ENCODE data around the gene OR52E2. TPM values are rescaled to one million over a fixed set of nuclear protein-coding genes. Genes with fewer than 3 reads are reported as not detected.

The OR52E2 gene
- total RNA-seq, 2 experiments from 2014 or later = not detected

- Histone ChIP-seq H4K20me1 (ENCODE audit: insufficient read depth, low read length) (no peaks in the 10 kb centered on the region), H3K9me3 (ENCODE audit: low read length) (no peaks in the 10 kb centered on the region), H3K27ac (ENCODE audit: low read depth, low read length, poor library complexity, severe bottlenecking) (no peak overlapping the region), H2AFZ (ENCODE audit: low read length) (no peak overlapping the region), H3K4me2 (ENCODE audit: low read length) (no peak overlapping the region), H3K79me2 (ENCODE audit: insufficient read depth, low read depth, low read length) (no peaks in the 10 kb centered on the region), H3K36me3 (ENCODE audit: insufficient read depth, low read length) (no peaks in the 10 kb centered on the region), H3K9me2 (ENCODE audit: insufficient read depth, low read length) (no peaks in the 10 kb centered on the region), H3K4me3 (ENCODE audit: low read depth, low read length, poor library complexity, severe bottlenecking) (no peak overlapping the region), H3K4me1 (ENCODE audit: insufficient read depth, low read length, poor library complexity, severe bottlenecking) (no peaks in the 10 kb centered on the region)
- BruUV-seq (replicated peaks) = no TSS peak
- intact Hi-C loops (cut with micrococcal nuclease; ENCODE audit: unreplicated experiment) = no loop called here
- DNase-seq (ENCODE audit: low spot score) = no peak
- CTCF ChIA-PET (ENCODE audit: unreplicated experiment) = no interaction called here
- TF ChIP-seq EZH2phosphoT487 (IDR thresholded peaks at IDR 0.05; ENCODE audit: borderline replicate concordance, low read depth, low read length) = no peak
- TF ChIP-seq, protein P1, sequence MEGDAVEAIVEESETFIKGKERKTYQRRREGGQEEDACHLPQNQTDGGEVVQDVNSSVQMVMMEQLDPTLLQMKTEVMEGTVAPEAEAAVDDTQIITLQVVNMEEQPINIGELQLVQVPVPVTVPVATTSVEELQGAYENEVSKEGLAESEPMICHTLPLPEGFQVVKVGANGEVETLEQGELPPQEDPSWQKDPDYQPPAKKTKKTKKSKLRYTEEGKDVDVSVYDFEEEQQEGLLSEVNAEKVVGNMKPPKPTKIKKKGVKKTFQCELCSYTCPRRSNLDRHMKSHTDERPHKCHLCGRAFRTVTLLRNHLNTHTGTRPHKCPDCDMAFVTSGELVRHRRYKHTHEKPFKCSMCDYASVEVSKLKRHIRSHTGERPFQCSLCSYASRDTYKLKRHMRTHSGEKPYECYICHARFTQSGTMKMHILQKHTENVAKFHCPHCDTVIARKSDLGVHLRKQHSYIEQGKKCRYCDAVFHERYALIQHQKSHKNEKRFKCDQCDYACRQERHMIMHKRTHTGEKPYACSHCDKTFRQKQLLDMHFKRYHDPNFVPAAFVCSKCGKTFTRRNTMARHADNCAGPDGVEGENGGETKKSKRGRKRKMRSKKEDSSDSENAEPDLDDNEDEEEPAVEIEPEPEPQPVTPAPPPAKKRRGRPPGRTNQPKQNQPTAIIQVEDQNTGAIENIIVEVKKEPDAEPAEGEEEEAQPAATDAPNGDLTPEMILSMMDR (conservative IDR thresholded peaks at IDR 0.05; ENCODE audit: low read length) = no peak
- POLR2A ChIA-PET = no interaction called here
These were observed 22.8 kb downstream of the OR52E2 start for GRCh38 chr11:5036669-5037068.

DNA sequence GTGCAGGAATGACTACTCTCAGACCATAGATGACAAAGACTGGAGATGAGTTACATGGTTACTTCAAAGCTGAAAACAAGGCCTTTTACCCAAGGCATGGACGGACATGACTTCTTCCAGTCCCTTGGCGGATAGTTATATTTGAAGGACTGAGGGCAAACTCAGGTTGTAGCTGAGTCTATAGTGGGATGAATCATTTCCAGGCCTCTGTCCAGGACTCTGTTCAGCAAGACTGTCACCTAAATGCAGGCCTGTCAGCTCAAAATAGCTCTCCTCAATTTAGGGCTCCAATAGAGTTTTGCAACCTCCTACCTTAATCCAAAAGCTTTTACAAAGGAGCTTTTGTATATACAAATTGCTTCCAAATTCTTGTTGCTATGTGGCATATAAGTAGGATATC lies 37.4 kb downstream of the OR52E2 start:
- intact Hi-C loops (cut with micrococcal nuclease; ENCODE audit: unreplicated experiment) = no loop called here
- ChIA-PET CTCF (ENCODE audit: unreplicated experiment) (no interaction called here), POLR2A (interaction anchor here (0.7 kb wide), 1 partner anchor 379 kb away, joined by 3 read pairs; no protein-coding TSS in a partner anchor)
- Histone ChIP-seq H3K4me3 (ENCODE audit: low read depth, low read length, poor library complexity, severe bottlenecking) (no peak overlapping the region), H3K9me2 (ENCODE audit: insufficient read depth, low read length) (no peaks in the 10 kb centered on the region), H2AFZ (ENCODE audit: low read length) (no peak overlapping the region), H3K4me2 (ENCODE audit: low read length) (no peak overlapping the region), H3K9me3 (ENCODE audit: low read length) (no peaks in the 10 kb centered on the region), H3K27ac (ENCODE audit: low read depth, low read length, poor library complexity, severe bottlenecking) (no peak overlapping the region), H4K20me1 (ENCODE audit: insufficient read depth, low read length) (no peaks in the 10 kb centered on the region), H3K36me3 (ENCODE audit: insufficient read depth, low read length) (no peaks in the 10 kb centered on the region), H3K79me2 (ENCODE audit: insufficient read depth, low read depth, low read length) (no peaks in the 10 kb centered on the region), H3K4me1 (ENCODE audit: insufficient read depth, low read length, poor library complexity, severe bottlenecking) (no peaks in the 10 kb centered on the region)
- TF ChIP-seq EZH2phosphoT487 (IDR thresholded peaks at IDR 0.05; ENCODE audit: borderline replicate concordance, low read depth, low read length) = no peak
- TF ChIP-seq, protein P1 (conservative IDR thresholded peaks at IDR 0.05; ENCODE audit: low read length) = no peak
- DNase-seq (ENCODE audit: low spot score) = no peak
- BruUV-seq (replicated peaks) = no TSS peak

- no peak overlapping the region for H3K4me3 ChIP-seq (ENCODE audit: low read depth, low read length, poor library complexity, severe bottlenecking)
- DNase-seq (ENCODE audit: low spot score) = no peak
- no peaks in the 10 kb centered on the region for H3K4me1 ChIP-seq (ENCODE audit: insufficient read depth, low read length, poor library complexity, severe bottlenecking)
- no peaks in the 10 kb centered on the region for H3K9me2 ChIP-seq (ENCODE audit: insufficient read depth, low read length)
- ChIA-PET POLR2A (no interaction called here), CTCF (ENCODE audit: unreplicated experiment) (no interaction called here)
- H3K4me2 ChIP-seq (ENCODE audit: low read length) = no peak overlapping the region
- no TSS peak for BruUV-seq (replicated peaks)
- no peaks in the 10 kb centered on the region for H3K36me3 ChIP-seq (ENCODE audit: insufficient read depth, low read length)
- no peaks in the 10 kb centered on the region for H3K9me3 ChIP-seq (ENCODE audit: low read length)
- no peak overlapping the region for H2AFZ ChIP-seq (ENCODE audit: low read length)
- intact Hi-C loops (cut with micrococcal nuclease; ENCODE audit: unreplicated experiment) = no loop called here
- TF ChIP-seq EZH2phosphoT487 (IDR thresholded peaks at IDR 0.05; ENCODE audit: borderline replicate concordance, low read depth, low read length) = no peak
- TF ChIP-seq, protein P1 (conservative IDR thresholded peaks at IDR 0.05; ENCODE audit: low read length) = no peak
- no peaks in the 10 kb centered on the region for H4K20me1 ChIP-seq (ENCODE audit: insufficient read depth, low read length)
- H3K27ac ChIP-seq (ENCODE audit: low read depth, low read length, poor library complexity, severe bottlenecking) = no peak overlapping the region
- H3K79me2 ChIP-seq (ENCODE audit: insufficient read depth, low read depth, low read length) = no peaks in the 10 kb centered on the region
These were observed 46.4 kb downstream of the OR52E2 start for GRCh38 chr11:5013012-5013411.
